Small intestine (tissue), 7 donors: ENCODE results near the gene PAK5. TPM values are rescaled to one million over a fixed set of nuclear protein-coding genes. Genes with fewer than 3 reads are reported as not detected.

Experiments
- DNase-seq, 2 donors: peaks; one replicate each; pipeline versions ENCODE4 v3.0.0 to v3.0.0-alpha.2; 2013
- FAIRE-seq: peaks from 2 replicates; lab custom pipeline; 2012; peaks lifted over from hg19 to GRCh38; lab: Jason Lieb, UNC
- H3K27ac ChIP-seq, 3 donors: one replicate each; pipeline ENCODE4 v1.5.1; 2013; ENCODE audit warnings: low read length in 2 of 3, mild to moderate bottlenecking in 2 of 3, control low read depth in 1 of 3, inconsistent platforms in 1 of 3, low read depth in 1 of 3, moderate library complexity in 1 of 3
- H3K27me3 ChIP-seq, 3 donors: one replicate each; pipeline ENCODE4 v1.6.1; 2013; ENCODE audit warnings: low read length in 3 of 3, inconsistent platforms in 1 of 3; ENCODE audit not compliant: control insufficient read depth in 3 of 3, insufficient read depth in 3 of 3
- H3K36me3 ChIP-seq, 3 donors: one replicate each; pipeline ENCODE4 v1.6.1; 2013; ENCODE audit warnings: low read length in 3 of 3, inconsistent platforms in 1 of 3, low read depth in 1 of 3, mild to moderate bottlenecking in 1 of 3, moderate library complexity in 1 of 3; ENCODE audit not compliant: control insufficient read depth in 3 of 3, insufficient read depth in 2 of 3
- H3K4me1 ChIP-seq, 3 donors: one replicate each; pipeline ENCODE4 v1.6.1; 2013; ENCODE audit warnings: low read length in 2 of 3, inconsistent platforms in 1 of 3, low read depth in 1 of 3, mild to moderate bottlenecking in 1 of 3, moderate library complexity in 1 of 3; ENCODE audit not compliant: control insufficient read depth in 3 of 3, insufficient read depth in 2 of 3
- H3K4me3 ChIP-seq, 3 donors: one replicate each; pipeline ENCODE4 v1.5.1; 2013; ENCODE audit warnings: low read length in 3 of 3, control low read depth in 1 of 3, inconsistent platforms in 1 of 3, low read depth in 1 of 3, mild to moderate bottlenecking in 1 of 3, moderate library complexity in 1 of 3
- H3K9me3 ChIP-seq, 2 donors: one replicate each; pipeline ENCODE4 v1.6.1; 2013; ENCODE audit warnings: low read depth in 1 of 2, low read length in 1 of 2; ENCODE audit not compliant: control insufficient read depth in 2 of 2, insufficient read depth in 1 of 2
- WGBS, 3 donors: extraction: QIAGEN DNeasy Blood & Tissue Kit; methylation state at CpG; one replicate each; pipeline ENCODE4 v1.1.7; 2013; 5-methylcytosine and 5-hydroxymethylcytosine counted together
- polyA plus RNA-seq, 4 donors: library from polyadenylated mRNA; stranded (reverse) in 3 of 4; unstranded in 1 of 4; fragments of 200-250 nt in 3 of 4; fragments of 120-200 nt in 1 of 4; gene quantifications; one replicate each; pipeline versions ENCODE4 v1.2.1 to v1.2.3, GENCODE V29; 2013
- donor health status: healthy with polysubstance abuse.
- donor health status: control.
- donor health status: control.
- donor health status: Bipolar disorder and iron deficiency.
- donor health status: healthy.

Gene PAK5
- polyA plus RNA-seq, 4 donors = 0.10 to 0.27 TPM; not detected in 2

- DNase-seq (no peak), FAIRE-seq (no peak)
- no peaks in the 10 kb centered on the region for H3K27me3 ChIP-seq
- 74 to 87% (median 81%) methylated on average over 5 of the region's 5 CpGs for WGBS, 3 donors
- no peak overlapping the region for H3K27ac ChIP-seq
- H3K36me3 ChIP-seq = no peaks in the 10 kb centered on the region
- H3K4me1 ChIP-seq = no peaks in the 10 kb centered on the region
- H3K9me3 ChIP-seq = no peaks in the 10 kb centered on the region
- no peak overlapping the region for H3K4me3 ChIP-seq
Observed at GRCh38 chr20:9534025-9534424, 304.9 kb downstream of the PAK5 start.

DNA sequence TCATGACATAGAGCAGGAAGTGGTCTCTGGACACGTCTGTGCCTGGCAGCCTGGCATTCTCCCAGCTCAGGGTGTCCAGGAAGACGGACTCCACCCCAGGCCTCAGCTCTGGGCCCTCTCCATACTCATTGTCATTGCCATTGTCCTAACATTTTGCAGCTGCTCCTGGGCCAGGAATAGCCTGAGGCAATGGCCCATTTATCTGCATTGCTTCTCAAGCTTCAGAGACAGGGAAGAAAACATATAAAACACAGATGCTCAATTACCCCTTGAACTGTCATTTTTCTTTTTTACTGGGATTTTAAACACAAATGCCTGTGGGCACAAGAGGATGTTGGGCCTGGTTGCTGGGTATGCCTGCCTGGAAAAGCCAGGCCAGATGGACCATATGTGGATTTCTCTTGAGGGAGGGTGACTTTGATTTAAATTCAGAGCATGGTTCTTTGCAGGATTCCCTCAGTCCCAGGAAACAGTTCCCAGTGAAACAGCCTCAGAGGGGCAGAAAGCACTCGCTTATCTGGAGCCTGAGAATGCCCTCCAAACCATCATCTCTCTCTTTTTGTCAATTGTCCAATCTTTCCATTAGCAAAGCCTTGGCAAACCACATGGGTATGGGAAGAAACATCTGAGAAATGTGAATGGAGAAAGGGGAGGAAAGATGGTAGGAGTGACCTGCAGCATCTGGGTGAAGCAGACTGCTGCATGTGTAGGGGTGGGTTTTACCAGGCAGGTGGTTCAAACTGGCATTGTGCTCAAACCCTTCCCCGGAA, 306.6 kb downstream of the PAK5 start:
- Histone ChIP-seq H3K4me1 (no peaks in the 10 kb centered on the region), H3K27ac (no peak overlapping the region), H3K27me3 (no peaks in the 10 kb centered on the region), H3K4me3 (no peak overlapping the region), H3K9me3 (no peaks in the 10 kb centered on the region), H3K36me3 (no peaks in the 10 kb centered on the region)
- WGBS, 3 donors = 51 to 63% (median 61%) methylated on average over 4 of the region's 4 CpGs
- no peak for DNase-seq
- no peak for FAIRE-seq

- 72 to 81% (median 77%) methylated on average over 2 of the region's 2 CpGs for WGBS, 3 donors
- Histone ChIP-seq H3K4me1 (no peaks in the 10 kb centered on the region), H3K27me3 (no peaks in the 10 kb centered on the region), H3K27ac (no peak overlapping the region), H3K36me3 (no peaks in the 10 kb centered on the region), H3K4me3 (no peak overlapping the region), H3K9me3 (no peaks in the 10 kb centered on the region)
- DNase-seq (no peak), FAIRE-seq (no peak)
Observed at GRCh38 chr20:9531581-9531980, 307.3 kb downstream of the PAK5 start.

DNA sequence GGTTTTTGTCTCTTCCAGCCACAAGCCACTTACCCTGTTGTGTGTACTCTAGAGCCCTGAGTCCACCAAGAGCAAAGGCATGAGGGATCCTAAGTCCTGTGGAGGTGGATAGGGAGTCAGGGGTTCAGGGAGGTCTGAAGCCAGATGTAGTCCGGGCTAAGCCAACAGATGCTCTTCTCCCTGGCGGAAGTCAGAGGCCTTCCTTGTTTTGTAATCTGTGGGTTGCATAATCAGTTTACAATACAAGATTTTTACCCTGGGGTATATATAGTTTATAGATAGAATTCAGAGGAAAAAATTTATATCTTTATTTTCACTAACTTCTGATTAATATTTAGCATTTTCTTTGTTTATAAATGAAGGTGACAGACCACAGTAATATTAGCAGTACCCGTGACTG, 315.2 kb downstream of the PAK5 start:
- WGBS, 3 donors = 66 to 67% (median 66%) methylated on average over 3 of the region's 3 CpGs
- Histone ChIP-seq H3K4me1 (no peaks in the 10 kb centered on the region), H3K36me3 (no peaks in the 10 kb centered on the region), H3K27ac (no peak overlapping the region), H3K27me3 (peaks cover 0 to 18% (median 0%) of the 10 kb centered on the region in 3 donors), H3K9me3 (no peaks in the 10 kb centered on the region), H3K4me3 (no peak overlapping the region)
- DNase-seq (no peak), FAIRE-seq (no peak)

- 65 to 70% (median 68%) methylated on average over 4 of the region's 4 CpGs for WGBS, 3 donors
- no peak overlapping the region for H3K27ac ChIP-seq
- no peak for FAIRE-seq
- peaks cover 9 to 48% (median 21%) of the 10 kb centered on the region in 3 donors for H3K27me3 ChIP-seq
- no peaks in the 10 kb centered on the region for H3K36me3 ChIP-seq
- no peak overlapping the region for H3K4me3 ChIP-seq
- peaks cover 0 to 3% (median 0%) of the 10 kb centered on the region in 3 donors for H3K4me1 ChIP-seq
- no peak for DNase-seq
- H3K9me3 ChIP-seq = no peaks in the 10 kb centered on the region
Observed at GRCh38 chr20:9520086-9520485, 318.8 kb downstream of the PAK5 start.

DNA sequence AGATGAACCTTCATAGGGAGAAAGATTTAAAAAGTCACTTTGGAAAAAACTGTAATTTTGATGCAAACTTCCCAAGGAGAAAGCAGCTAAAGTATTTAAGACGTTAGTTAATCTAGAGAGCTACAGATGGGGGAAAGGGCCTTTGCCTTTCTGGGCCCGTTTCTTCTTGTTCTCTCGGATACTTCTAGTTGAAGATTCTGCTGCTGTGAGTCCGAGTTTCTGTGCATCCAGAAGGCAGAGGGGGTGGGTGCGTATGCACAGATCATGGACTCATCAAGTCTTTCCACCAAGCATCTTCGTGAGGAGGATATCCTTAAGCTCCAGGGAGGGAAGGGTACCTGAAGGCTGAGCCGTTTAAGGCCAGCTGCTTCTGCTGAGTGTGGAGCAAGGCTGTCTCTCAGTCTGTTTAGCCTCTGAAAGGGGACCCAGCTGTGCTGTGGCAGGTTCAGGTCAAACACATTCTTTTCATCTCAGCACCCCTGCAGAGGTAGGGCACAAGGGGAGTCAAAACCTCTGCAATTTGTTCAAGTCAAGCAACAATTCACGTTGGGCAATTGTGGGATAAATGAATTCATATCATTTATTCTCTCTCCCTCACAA, 320.2 kb downstream of the PAK5 start:
- Histone ChIP-seq H3K36me3 (no peaks in the 10 kb centered on the region), H3K27me3 (peaks cover 9 to 62% (median 26%) of the 10 kb centered on the region in 3 donors), H3K4me3 (no peak overlapping the region), H3K9me3 (no peaks in the 10 kb centered on the region), H3K4me1 (peaks cover 0 to 6% (median 0%) of the 10 kb centered on the region in 3 donors), H3K27ac (no peak overlapping the region)
- DNase-seq = no peak
- FAIRE-seq = no peak
- WGBS, 3 donors = 25 to 38% (median 35%) methylated on average over 8 of the region's 8 CpGs

GRCh38 chr20:9517297-9518162, 321.3 kb downstream of the PAK5 start:
- DNase-seq (no peak), FAIRE-seq (no peak)
- H3K4me1 ChIP-seq = peaks cover 0 to 6% (median 0%) of the 10 kb centered on the region in 3 donors
- no peak overlapping the region for H3K4me3 ChIP-seq
- no peaks in the 10 kb centered on the region for H3K9me3 ChIP-seq
- WGBS, 3 donors = 39 to 50% (median 43%) methylated on average over 8 of the region's 8 CpGs
- H3K27me3 ChIP-seq = peaks cover 9 to 62% (median 26%) of the 10 kb centered on the region in 3 donors
- no peak overlapping the region for H3K27ac ChIP-seq
- no peaks in the 10 kb centered on the region for H3K36me3 ChIP-seq

GRCh38 chr20:9516234-9516871, 322.5 kb downstream of the PAK5 start:
- Histone ChIP-seq H3K4me1 (peaks cover 0 to 6% (median 0%) of the 10 kb centered on the region in 3 donors), H3K4me3 (no peak overlapping the region)
- WGBS, 3 donors = 5 to 14% (median 9%) methylated on average over 27 to 28 of the region's 28 CpGs

More at GRCh38 chr20:9516234-9516871, 322.5 kb downstream of the PAK5 start:
- Histone ChIP-seq H3K9me3 (no peaks in the 10 kb centered on the region), H3K27ac (no peak overlapping the region), H3K27me3 (peaks cover 9 to 66% (median 26%) of the 10 kb centered on the region in 3 donors), H3K36me3 (no peaks in the 10 kb centered on the region)
- no peak for DNase-seq
- no peak for FAIRE-seq
